Activated gamma-delta T cell (primary cell): ENCODE measurements around the gene RPIA.

Experiments
- DNase-seq: peaks from one replicate; lab custom pipeline; 2025; lab: John Stamatoyannopoulos, UW

RPIA gene

GRCh38 chr2:88684519-88684918 is 7.0 kb upstream of the RPIA start:
- DNase-seq: no peak

- no peak for DNase-seq
Observed at GRCh38 chr2:88686320-88686719, 5.2 kb upstream of the RPIA start.

GRCh38 chr2:88687384-88687783 is 4.1 kb upstream of the RPIA start:
- DNase-seq: no peak

- DNase-seq: no peak
Observed at GRCh38 chr2:88690591-88691338, 708 bp upstream of the RPIA start.

GRCh38 chr2:88692187-88692586 is 714 bp downstream of the RPIA start:
- DNase-seq: no peak

- no peak for DNase-seq
Observed at GRCh38 chr2:88693911-88694414, 2.5 kb downstream of the RPIA start.

GRCh38 chr2:88696611-88697010 is 5.1 kb downstream of the RPIA start:
- DNase-seq: no peak

- DNase-seq: no peak
Observed at GRCh38 chr2:88697370-88698026, 6.0 kb downstream of the RPIA start.

GRCh38 chr2:88698027-88698413 is 6.5 kb downstream of the RPIA start:
- no peak for DNase-seq

- no peak for DNase-seq
Observed at GRCh38 chr2:88698498-88699233, 7.2 kb downstream of the RPIA start.

GRCh38 chr2:88707003-88707402 is 15.5 kb downstream of the RPIA start:
- no peak for DNase-seq

GRCh38 chr2:88709181-88709631 is 17.7 kb downstream of the RPIA start:
- DNase-seq: no peak

GRCh38 chr2:88711289-88711688 is 19.8 kb downstream of the RPIA start:
- no peak for DNase-seq

GRCh38 chr2:88711897-88712296 is 20.4 kb downstream of the RPIA start:
- no peak for DNase-seq

GRCh38 chr2:88713408-88713807 is 21.9 kb downstream of the RPIA start:
- DNase-seq: no peak

GRCh38 chr2:88714667-88715066 is 23.2 kb downstream of the RPIA start:
- no peak for DNase-seq

- no peak for DNase-seq
Observed at GRCh38 chr2:88720399-88720798, 28.9 kb downstream of the RPIA start.

- no peak for DNase-seq
Observed at GRCh38 chr2:88721268-88721667, 29.8 kb downstream of the RPIA start.

- no peak for DNase-seq
Observed at GRCh38 chr2:88724643-88725332, 33.3 kb downstream of the RPIA start.

GRCh38 chr2:88729061-88729745 is 37.7 kb downstream of the RPIA start:
- DNase-seq: no peak

GRCh38 chr2:88733155-88733902 is 41.9 kb downstream of the RPIA start:
- DNase-seq: no peak
